NCI-H2196 (cell line): ENCODE results near the gene ENSA.
"Not testable (repeated sequence)": the region's sequence is repeated elsewhere in the genome, so short reads cannot be mapped to it uniquely, and the experiment has no call there.

Experiments used
- DNase-seq: peaks from one replicate; lab custom pipeline; 2025; ENCODE audit not compliant: unreplicated experiment; lab: John Stamatoyannopoulos, UW

Gene ENSA

DNA sequence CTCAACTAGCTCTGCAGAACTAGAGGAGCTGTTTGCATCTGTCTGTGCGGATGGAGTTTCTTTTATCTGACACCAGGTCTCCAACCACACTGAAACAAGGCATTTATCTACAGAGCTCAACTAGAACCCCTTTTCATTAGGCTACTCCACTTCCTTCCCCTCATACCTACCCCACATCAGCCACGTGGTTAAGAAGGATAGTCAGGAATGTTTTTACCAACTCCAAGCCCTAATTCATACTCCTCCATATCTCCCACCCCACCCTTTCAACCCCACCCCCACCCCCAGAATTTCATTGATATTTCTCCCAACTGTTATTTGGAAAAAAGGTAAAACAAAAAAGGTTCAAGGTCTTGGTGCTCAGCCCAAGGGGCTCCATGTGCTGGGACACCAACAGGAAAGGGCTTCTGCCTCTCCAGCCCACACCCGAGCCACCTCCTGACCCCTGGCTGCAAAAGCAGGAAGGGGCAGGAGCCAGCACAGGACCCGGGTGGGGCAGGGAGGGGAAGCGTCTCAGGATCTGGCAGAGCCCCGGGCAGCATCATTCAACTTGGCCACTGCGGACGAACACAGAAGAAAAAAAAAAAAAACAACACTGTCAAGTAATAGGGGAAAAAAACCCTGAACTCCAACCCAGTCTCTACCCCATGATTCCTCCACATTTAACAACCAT lies 7.0 kb downstream of the ENSA start:
- DNase-seq: no peak

DNA sequence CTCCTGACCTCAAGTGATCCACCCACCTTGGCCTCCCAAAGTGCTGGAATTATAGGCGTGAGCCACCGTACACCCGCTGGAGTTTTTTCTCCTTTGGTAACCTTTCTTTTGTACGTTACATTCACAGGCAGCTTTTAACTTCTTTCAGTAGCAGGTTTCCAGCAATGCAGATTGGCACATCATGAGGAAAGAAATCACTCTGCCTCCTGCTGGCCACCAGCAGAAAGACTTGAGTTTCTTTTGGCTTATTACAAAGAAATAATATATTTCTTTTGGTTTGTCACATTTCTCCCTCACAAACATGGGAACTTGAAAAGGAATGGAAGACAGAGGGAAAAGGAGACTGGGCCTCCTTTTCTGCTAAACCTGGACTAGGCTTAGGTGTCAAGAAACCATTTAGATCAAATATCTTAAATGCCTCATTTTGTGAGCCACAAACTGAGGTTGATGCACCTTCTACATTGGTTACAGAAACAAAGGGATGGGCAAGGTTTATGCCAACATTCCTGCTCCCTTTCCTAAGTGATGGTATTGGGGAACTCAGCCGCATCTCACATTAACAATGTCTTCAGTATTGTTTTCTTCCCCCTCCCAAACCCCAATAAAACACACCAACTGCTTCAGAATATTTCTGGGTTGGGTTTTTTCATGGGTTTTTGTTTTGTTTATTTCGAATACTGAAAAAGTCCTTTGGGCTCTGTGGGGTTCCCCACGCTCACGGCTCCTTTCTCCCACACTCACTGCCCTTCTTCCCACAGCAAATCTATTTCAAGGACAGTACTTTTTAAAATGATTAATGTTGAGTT lies 7.7 kb downstream of the ENSA start:
- DNase-seq: peak; percentile 13

- DNase-seq: no peak
Measured at GRCh38 chr1:150620919-150621318, 8.5 kb downstream of the ENSA start.

- DNase-seq: peak; percentile 74
Measured at GRCh38 chr1:150619576-150620509, 9.6 kb downstream of the ENSA start.

- DNase-seq: no peak
Measured at GRCh38 chr1:150615346-150616201, 13.8 kb downstream of the ENSA start.

DNA sequence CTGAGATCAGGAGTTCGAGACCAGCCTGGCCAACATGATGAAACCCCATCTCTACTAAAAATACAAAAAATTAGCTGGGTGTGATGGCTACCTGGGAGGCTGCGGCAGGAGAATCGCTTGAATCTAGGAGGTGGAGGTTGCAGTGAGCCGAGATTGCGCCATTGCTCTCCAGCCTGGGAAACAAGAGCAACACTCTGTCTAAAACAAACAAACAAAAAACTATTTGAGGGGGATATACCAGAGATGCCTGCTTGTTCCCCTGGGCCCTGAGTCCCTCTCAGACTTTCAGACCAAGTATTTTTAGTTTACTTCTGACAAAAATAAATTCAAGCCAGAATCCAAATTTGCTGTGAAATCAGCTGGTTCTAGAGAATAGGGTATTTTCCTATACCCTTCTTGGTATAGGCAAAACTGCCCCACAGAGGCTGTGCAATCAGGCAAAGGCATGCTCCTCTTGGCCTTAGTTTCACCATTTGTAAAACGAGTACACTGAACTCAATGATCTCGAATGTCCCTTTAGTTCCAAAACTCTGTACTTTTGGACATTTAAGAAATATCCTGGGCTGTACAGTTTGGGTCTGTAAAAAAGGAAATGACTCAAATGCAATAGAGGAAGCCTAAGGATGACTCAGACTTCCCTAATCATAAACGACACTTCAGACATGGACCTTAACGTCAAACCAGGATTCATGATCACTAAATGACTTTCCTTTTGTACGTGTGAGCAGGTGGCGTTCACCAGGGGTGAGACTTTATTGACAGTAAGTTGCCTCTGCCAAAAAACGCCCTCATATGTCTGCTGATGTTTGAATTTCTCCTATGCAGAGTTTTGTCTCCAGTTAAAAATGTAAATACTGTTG lies 16.1 kb downstream of the ENSA start:
- peak; percentile 90 for DNase-seq

GRCh38 chr1:150612014-150612345 lies 17.4 kb downstream of the ENSA start:
- no peak for DNase-seq

GRCh38 chr1:150610576-150610975 lies 18.8 kb downstream of the ENSA start:
- no peak for DNase-seq

DNA sequence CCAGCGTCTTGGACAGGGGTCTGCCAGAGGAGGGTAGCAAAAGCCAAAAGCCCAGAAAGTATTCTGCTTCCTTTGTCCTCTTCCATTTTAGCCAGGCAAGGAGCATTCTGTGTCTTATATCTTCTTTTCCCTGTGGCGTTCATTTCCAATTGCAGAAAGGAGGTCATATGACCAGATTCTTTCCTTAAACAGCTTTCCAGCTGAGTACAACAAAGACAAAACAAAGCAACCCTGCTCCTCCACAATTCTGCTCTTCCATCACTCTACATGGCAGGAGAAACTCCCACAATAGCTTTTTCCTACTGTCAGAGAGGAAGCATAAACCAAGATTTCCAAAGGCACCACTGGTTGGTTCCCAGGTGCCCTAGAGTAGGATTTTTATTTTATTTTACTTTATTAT lies 19.7 kb downstream of the ENSA start:
- DNase-seq: no peak

GRCh38 chr1:150606463-150607142 lies 22.8 kb downstream of the ENSA start:
- DNase-seq: no peak

DNA sequence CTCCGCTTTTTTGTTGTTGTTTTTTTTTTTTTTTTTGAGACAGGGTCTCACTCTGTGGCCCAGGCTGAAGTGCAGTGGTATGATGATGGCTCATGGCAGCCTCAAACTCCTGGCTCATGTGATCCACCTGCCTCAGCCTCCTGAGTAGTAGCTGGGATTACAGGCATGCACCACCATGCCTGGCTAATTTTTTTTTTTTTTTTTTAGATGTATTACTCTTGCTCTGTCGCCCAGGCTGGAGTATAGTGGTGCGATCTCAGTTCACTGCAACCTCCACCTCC lies 24.0 kb downstream of the ENSA start:
- not testable (repeated sequence) for DNase-seq

GRCh38 chr1:150604226-150604588 lies 25.2 kb downstream of the ENSA start:
- DNase-seq: no peak

GRCh38 chr1:150603711-150604110 lies 25.7 kb downstream of the ENSA start:
- DNase-seq: no peak

DNA sequence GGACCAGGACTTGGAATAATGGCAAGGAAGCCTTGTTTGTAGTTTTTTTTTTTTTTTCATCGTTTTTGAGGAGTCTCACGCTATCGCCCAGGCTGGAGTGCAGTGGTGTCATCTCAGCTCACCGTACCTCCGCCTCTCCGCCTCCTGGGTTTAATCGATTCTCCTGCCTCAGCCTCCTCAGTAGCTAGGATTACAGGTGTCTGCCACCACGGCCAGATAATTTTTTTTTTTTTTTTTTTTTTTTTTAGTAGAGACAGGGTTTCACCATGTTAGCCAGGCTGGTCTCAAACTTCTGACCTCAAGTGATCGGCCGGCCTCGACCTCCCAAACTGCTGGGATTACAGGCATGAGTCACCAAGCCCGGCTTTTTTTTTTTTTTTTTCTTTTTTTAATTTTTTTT lies 27.0 kb downstream of the ENSA start:
- DNase-seq: not testable (repeated sequence)

DNA sequence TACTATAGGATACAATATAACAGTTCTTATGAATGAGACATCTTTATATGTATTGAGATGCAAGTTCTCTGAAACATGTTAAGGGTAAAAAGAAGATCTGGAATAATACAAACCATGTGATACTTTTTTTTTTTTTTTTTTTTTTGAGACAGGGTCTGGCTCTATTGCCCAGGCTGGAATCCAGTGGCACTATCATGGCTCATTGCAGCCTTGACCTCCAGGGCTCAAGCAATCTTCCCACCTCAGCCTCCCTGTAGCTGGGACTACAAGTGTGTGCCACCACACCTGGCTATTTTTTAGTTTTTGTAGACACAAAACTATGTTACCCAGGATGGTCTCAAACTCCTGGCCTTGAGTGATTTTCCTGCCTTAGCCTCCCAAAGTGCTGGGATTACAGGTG lies 27.9 kb downstream of the ENSA start:
- no peak for DNase-seq

GRCh38 chr1:150598346-150598745 lies 31.1 kb downstream of the ENSA start:
- DNase-seq: not testable (repeated sequence)

DNA sequence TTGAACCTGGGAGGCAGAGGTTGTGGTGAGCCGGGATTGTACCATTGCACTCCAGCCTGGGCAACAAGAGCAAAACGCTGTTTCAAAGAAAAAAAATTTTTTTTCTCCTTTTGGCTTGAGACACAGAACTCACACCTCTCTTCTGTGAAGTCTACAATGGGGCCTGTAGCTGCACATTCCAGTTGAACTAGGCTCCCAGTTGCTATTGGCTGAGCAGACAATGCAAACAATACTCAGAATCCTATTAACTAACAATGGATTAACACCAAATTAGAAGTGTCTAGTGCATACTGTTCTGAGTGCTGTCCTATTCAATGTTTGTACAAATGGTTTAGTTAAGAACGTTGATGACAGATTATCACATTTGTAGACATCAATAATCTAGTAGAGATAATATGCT lies 32.4 kb downstream of the ENSA start:
- DNase-seq: no peak

DNA sequence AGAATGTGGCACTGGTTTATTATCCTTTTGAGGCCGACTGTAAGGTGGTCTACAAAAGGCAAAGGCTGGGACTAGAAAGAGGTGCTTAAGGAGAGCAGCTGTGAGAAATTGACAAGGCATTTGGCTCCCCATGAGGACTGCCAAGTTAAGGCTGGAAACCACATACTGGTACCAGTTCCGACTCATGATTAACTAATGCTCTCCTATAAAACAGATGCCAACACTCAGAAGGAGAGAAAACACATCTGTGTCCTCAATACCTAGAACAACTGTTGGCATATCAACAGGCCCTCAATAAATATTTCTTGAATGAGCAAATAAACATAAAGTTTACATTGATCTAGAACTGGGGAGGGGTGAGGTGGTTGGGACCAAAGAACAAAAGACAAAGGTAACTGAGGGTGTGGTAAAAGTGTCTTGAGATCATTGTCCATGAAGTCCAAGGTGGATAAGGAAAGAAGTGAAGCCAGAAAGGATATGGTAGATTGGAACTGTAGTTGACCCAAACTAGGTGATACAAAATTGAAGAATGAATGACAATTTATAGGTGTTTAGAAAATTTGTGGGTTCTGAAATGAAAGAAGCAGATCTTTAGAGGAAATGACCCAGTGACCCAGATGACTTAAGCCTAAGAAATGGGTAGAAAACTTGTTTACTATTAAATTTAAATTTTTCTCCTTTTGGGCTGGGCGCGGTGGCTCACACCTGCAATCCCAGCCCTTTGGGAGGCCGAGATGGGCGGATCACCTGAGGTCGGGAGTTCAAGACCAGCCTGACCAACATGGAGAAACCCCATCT lies 33.1 kb downstream of the ENSA start:
- DNase-seq: no peak

DNA sequence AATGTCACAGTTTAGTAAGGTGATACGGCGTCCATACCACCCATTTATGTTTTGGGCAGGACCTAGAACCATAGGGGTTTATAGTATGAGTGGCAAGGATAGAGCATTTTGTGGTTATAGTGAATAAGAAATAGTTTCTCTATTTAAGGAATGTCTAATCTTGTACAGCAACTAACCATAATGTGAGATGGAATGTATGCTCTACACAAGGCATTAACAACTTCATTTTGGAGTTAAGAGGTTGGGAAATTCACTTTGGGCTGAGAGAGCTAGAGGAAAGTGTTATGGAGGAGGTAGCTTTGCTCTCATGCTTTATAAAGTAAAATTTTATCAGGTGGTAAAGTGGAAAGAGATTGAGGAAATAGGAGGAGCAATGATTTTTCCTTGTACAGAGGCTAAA lies 47.0 kb downstream of the ENSA start:
- no peak for DNase-seq
